Effector CD4-positive, alpha-beta T cell (primary cell): ENCODE data around the gene EHD2.
"Not testable (repeated sequence)": the region's sequence is repeated elsewhere in the genome, so short reads cannot be mapped to it uniquely, and the experiment has no call there.

Source experiments
- DNase-seq: peaks from one replicate; pipeline ENCODE4 v3.0.0-alpha.2; 2020

Gene EHD2

DNA sequence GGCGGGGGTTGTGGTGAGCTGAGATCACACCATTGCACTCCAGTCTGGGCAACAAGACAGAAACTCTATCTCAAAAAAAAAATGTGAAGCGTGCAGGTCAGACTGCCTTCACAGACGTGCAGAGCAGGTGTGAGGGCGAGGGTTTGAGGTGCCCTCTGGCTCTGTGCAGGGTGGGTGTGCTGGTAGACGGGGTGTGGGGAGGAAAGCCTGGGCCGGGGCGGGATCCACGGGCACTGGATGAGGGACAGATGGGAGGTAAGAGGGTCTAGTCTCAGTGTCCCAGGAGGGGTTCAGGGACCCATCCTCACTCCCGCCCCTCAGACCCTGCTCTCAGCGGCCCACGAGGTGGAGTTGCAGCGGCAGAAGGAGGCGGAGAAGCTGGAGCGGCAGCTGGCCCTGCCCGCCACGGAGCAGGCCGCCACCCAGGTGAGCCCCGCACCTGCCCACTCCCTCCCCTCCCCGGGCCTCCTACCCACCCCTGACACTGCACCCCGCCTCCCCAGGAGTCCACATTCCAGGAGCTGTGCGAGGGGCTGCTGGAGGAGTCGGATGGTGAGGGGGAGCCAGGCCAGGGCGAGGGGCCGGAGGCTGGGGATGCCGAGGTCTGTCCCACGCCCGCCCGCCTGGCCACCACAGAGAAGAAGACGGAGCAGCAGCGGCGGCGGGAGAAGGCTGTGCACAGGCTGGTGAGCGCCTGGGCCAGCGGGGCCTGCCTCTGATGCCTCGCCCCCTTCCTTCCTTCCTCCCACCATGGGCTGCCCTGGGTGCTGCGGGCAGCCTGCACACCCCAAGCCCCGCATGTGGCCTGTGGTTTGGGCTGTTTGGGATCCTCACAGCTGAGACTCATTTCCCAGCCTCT lies 41.2 kb downstream of the EHD2 start:
- DNase-seq: no peak

- no peak for DNase-seq
These were observed 42.0 kb downstream of the EHD2 start for GRCh38 chr19:47755065-47755761.

DNA sequence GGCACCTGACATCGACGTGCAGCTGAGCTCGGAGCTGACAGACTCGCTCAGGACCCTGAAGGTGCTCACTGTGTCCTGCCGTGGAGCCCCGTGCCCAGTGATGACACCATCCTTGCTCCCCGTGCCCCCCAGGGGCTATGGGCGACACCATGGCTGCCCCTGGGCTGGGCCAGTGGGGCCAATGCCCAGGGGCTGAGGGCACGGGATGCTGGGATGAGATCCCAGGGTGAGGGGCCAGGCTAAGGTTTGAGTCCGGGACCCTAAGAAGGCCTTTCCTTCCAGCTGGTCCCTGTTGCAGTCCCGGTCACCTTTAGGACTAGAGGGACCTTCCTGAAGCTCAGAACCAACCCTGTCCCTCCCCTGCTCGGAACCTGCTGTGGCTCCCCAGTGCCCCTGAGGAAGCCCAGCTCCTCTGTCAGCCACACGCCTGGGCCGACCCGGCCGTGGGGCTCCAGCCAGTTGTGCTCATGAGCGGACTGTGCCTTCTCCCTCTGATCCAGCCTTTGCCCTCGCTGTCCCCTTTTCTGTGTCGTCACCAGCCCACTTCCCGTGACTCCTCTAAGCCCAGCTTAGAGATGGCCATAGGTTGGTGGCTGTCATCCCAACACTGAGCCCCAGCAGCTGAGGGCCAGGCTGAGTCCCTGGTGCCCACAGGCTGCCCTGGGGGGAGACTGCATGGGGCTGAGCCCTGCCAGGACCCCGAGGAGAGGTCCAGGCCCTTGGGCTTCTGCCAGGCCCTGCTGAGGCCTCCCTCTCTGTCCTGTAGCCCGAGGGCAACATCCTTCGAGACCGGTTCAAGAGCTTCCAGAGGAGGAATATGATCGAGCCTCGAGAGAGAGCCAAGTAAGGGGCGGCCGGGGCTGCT lies 42.8 kb downstream of the EHD2 start:
- DNase-seq: no peak

GRCh38 chr19:47756627-47756929 lies 43.4 kb downstream of the EHD2 start:
- DNase-seq: no peak

- no peak for DNase-seq
These were observed 43.9 kb downstream of the EHD2 start for GRCh38 chr19:47756953-47757608.

- no peak for DNase-seq
These were observed 44.6 kb downstream of the EHD2 start for GRCh38 chr19:47757617-47758442.

DNA sequence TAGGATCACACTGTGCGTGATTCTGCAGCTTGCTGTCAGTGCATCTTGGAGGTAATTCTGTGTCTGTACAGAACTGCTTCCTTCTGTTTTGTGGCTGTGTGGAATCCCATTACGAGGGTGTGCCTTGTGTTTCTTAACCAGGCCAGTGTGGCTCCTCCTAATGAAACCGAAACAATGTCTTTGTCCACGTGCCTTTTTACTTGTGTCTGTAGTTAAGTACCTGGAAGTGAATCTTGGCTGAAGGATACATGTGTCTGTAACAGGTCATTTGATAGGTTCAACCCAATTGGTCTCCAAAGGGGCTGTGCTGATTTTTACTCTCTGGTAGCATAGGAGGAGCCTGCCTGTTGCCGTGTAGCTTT lies 45.2 kb downstream of the EHD2 start:
- no peak for DNase-seq

DNA sequence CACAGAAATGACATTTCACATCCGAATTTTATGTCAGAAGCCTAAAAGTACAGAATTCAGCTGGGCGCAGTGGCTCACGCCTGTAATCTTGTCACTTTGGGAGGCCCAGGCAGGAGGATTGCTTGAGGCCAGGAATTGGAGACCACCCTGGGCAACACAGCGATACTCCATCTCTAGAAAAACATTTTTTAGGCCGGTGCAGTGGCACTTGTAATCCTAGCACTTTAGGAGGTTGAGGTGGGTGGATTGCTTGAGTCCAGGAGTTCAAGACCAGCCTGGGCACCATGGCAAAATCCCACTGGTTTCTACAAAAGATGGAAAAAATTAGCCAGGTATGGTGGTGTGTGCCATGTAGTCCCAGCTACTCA lies 47.4 kb downstream of the EHD2 start:
- no peak for DNase-seq

DNA sequence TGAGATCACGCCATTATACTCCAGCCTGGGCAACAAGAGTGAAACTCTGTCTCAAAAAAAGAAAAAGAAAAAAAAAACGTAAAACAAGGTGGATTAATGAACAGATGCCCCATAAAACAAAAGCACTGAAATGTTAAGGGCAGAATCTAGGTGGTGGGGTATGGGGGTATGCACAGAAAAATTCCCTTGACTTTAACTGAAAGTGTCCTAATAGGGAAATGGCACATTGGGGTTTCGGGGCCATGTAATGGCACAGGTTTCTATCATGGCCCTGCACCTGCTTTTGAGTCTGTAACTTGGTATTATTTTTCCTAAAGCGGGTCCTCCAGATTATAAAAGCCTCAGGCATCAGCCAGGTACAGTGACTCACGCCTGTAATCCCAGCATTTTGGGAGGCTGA lies 48.3 kb downstream of the EHD2 start:
- no peak for DNase-seq

DNA sequence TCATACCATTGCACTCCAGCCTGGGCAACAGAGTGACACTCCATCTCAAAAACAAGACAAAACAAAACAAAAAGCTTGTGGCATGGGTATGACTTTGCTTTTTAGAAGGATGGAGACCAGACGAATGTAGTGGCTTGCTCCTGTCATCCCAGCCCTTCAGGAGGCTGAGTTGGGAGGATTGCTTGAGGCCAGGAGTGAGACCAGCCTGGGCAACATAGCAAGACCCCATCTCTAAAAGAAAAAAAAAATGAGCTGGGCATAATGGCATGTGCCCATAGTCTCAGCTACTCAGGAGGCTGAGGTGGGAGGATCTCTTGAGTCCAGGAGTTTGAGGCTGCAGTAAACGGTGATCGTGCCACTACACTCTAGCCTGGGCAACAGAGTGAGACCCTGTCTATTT lies 48.9 kb downstream of the EHD2 start:
- no peak for DNase-seq

DNA sequence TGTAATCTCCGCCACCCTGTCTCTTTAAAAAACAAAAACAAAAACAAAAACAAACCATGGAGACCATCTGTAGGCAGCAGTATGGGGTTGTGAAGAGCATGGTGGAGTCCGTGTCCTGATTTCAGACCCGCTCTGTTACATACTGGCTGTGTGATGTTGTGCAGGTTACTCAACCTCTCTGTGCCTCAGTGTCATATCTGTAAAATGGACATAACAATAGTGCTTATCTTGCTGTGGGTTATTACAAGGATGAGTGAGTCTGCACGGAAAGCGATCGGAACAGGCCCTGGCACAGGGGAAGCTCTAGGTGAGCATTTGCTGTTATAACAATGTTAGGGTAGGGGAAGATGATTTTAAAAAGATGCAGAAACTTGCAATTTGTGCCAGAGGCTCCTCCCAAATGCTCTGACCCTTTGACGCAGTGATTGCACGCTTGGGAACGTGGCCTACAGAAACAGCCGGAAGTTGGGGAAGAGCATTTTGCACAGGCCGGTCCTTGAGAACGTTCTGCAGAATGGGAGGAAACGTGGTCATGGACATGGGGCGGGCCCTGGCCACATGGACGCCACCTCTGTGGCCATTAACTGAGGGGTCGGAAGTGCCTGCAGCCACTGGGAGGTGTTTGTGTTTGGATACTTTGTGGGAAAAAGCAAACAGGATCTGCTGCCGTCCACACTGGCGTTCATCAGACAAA lies 49.5 kb downstream of the EHD2 start:
- DNase-seq: no peak

- DNase-seq: not testable (repeated sequence)
These were observed 51.5 kb downstream of the EHD2 start for GRCh38 chr19:47764705-47765104.

DNA sequence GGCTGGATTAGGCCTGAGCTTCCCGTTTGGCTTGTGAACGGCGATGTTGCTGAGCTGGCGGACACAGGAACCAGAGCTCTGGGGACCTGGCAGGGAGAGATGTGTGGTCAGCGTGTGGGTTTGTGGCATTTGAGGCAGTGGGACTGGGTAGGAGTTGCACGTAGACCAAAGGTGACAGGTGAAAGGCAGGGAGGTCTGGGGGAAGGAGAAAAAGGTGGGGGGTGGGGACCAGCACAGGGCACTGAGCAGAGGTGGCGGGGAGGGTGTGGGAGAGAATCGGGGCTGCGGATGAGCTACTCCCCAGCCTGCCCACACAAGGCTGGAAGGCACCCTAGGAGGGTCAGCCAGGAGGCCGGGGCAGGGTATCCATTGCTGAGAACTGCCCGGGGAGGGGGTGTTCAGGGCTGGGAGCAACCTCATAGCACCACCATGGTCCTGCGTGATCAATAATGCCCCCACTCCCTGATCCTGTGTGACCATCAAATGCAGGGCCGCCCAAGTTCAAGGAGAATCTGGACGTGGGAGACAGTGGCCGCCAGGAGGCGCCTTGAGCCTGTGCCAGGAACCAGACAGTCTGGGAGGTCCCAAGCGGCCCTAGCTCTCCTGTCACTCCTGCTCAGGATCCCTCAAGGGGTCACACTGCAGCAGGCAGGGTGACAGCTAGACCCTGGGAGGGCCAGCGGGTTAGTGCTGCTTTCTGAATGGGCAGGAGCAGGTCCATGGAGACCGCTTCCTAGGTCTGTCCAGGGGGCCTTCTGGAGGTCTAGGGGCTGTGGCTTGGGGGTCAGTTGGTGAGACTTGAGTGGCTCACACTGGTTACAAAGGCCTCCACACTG lies 52.5 kb downstream of the EHD2 start:
- DNase-seq: peak; percentile 34

- no peak for DNase-seq
These were observed 53.1 kb downstream of the EHD2 start for GRCh38 chr19:47766359-47766620.

- DNase-seq: no peak
These were observed 53.4 kb downstream of the EHD2 start for GRCh38 chr19:47766670-47767069.

DNA sequence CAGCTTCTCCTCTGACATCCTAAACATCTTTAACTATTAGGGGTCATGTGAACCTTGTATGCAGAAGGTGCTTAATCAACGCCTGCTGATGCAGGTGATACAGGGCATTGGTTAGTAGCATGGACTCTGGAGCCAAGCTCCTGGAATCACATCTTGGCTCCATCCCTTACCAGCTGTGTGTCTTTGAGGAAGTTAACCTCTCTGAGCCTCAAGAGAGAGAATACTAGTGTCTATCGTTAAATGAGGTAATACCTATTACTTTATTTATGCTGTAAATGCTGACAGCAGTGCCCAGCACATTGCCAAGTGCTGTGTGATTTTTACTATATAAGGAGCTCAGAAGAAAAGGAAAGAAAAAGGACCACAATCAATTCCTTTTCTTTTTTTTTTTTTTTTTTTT lies 54.1 kb downstream of the EHD2 start:
- DNase-seq: no peak

- DNase-seq: no peak
These were observed 55.4 kb downstream of the EHD2 start for GRCh38 chr19:47768604-47769003.

DNA sequence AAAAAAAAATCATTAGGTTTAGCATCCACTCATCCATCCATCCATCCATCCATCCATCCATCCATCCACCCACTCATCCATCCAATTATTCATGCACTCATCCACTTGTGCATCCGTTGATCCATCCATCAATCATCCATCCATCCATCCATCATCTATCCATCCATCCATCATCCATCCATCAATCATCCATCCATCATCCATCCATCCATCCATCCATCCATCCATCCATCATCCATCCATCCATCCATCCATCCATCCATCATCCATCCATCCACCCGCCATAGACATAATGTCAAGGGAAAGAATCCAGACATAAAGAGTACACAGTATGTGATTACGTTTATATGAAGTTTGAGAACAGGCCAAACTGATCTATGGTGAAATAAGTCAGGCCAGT lies 56.3 kb downstream of the EHD2 start:
- no peak for DNase-seq

DNA sequence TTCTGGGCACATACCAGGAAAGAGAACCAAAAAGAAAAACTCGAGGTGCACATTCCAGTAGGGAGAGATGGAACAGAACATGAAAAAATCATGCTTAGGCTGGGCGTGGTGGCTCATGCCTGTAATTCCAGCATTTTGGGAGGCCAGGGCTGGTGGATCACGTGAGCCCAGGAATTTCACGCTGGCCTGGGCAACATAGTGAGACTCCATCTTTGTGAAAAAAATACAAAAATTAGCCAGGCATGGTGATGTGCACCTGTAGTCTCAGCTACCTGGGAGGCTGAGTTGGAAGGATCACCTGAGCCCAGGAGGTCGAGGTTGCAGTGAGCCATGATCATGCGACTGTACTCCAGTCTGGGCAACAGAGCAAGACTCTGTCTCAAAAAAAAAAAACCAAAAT lies 58.1 kb downstream of the EHD2 start:
- DNase-seq: not testable (repeated sequence)

DNA sequence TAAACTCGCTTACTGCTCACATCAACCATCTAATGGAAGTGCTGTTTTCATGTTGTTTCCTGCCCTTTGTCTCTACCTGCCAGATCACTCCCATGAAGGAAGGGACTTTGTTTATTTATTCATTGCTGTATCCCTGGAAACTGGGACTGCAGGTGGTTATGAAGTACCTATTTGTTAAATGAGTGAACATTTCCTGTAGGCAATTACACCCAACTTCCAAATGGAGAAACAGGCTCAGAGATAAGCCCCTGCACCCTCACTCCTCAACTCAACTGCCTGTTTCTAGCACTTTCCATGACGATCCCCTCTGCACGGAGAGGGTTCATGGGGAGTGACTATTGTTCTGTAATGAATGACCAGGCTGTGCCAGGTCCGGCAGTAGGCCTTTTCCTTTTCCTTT lies 63.3 kb downstream of the EHD2 start:
- DNase-seq: no peak
